ENCODE data around the gene USP10. TPM values are rescaled to one million over a fixed set of nuclear protein-coding genes. Genes with fewer than 3 reads are reported as not detected.
A peak's percentile ranks its signal among the peaks of the same experiment; 100 is the strongest.
"Not testable (repeated sequence)": the region's sequence is repeated elsewhere in the genome, so short reads cannot be mapped to it uniquely, and the experiment has no call there.

Gene USP10
- polyA plus RNA-seq, 3 donors: 38.7 to 115 (median 90.9) TPM

GRCh38 chr16:84692451-84693214 is 7.2 kb upstream of the USP10 start:
- H3K27me3 ChIP-seq (ENCODE audit: control insufficient read depth in 2 of 2, insufficient read depth in 2 of 2, low read length in 2 of 2): no peaks in the 10 kb centered on the region
- peaks cover 2 to 4% (median 2%) of the 10 kb centered on the region in 3 donors for H3K27me3 Mint-ChIP-seq (ENCODE audit: low read depth in 3 of 3)

DNA sequence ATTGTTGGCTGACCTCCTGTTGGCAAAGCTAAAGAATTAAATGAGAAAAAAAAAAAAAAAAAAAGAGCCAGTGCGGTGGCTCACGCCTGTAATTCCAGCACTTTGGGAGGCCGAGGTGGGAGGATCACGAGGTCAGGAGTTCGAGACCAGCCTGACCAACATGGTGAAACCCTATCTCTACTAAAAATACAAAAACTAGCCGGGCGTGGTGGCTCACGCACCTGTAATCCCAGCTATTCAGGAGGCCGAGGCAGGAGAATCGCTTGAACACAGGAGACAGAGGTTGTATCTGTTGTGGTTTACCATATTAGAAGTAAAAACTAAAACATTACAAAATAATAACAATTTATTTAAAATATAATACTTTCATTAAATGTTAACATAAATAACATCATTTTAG is 5.9 kb upstream of the USP10 start:
- intact Hi-C loops (cut with micrococcal nuclease); H3K9ac ChIP-seq (ENCODE audit: insufficient read depth, low read length, poor library complexity, severe bottlenecking); H2AFZ ChIP-seq (ENCODE audit: insufficient read depth, low read depth, low read length, poor library complexity, severe bottlenecking); DNase-seq; H3K27me3 Mint-ChIP-seq (ENCODE audit: low read depth in 3 of 3); H3K27me3 ChIP-seq (ENCODE audit: control insufficient read depth in 2 of 2, insufficient read depth in 2 of 2, low read length in 2 of 2); H3K36me3 ChIP-seq (replicated peaks in 1 of 2; ENCODE audit: control insufficient read depth in 1 of 2, insufficient read depth in 2 of 2, low read length in 2 of 2); H3K27ac ChIP-seq (ENCODE audit: low read depth in 1 of 2, low read length in 2 of 2); H3K4me3 Mint-ChIP-seq; H3K9me3 ChIP-seq (replicated peaks in 1 of 2; ENCODE audit: control insufficient read depth in 1 of 2, insufficient read depth in 1 of 2, low read length in 2 of 2); H3K79me2 ChIP-seq (ENCODE audit: insufficient read depth, low read length); H3K36me3 Mint-ChIP-seq; H3K4me2 ChIP-seq (replicated peaks; ENCODE audit: extremely low read depth, low read length, poor library complexity, severe bottlenecking); H3K4me3 ChIP-seq (replicated peaks in 1 of 3; ENCODE audit: low read depth in 2 of 3, low read length in 3 of 3); H4K20me1 ChIP-seq (ENCODE audit: insufficient read depth, low read length): not testable (repeated sequence)
- H3K4me1 ChIP-seq (ENCODE audit: control insufficient read depth in 1 of 2, insufficient read depth in 2 of 2, low read length in 2 of 2): peaks cover 15 to 21% of the 10 kb centered on the region in 2 donors
- peak overlapping the region in 2 of 7 donors; percentile 68 to 82 for H3K27ac Mint-ChIP-seq
- 94% methylated on average over 3 of the region's 10 CpGs for WGBS (ENCODE audit: insufficient coverage)
- peaks cover 2 to 11% (median 4%) of the 10 kb centered on the region in 7 donors for H3K9me3 Mint-ChIP-seq
- H3K4me1 Mint-ChIP-seq: peaks cover 20% of the 10 kb centered on the region

More at GRCh38 chr16:84692451-84693214, 7.2 kb upstream of the USP10 start:
- Histone ChIP-seq H3K36me3 (replicated peaks in 1 of 2; ENCODE audit: control insufficient read depth in 1 of 2, insufficient read depth in 2 of 2, low read length in 2 of 2) (no peaks in the 10 kb centered on the region), H3K4me2 (replicated peaks; ENCODE audit: extremely low read depth, low read length, poor library complexity, severe bottlenecking) (peak overlapping the region; percentile 66), H3K27ac (ENCODE audit: low read depth in 1 of 2, low read length in 2 of 2) (peak overlapping the region; percentile 76 to 77), H4K20me1 (ENCODE audit: insufficient read depth, low read length) (no peaks in the 10 kb centered on the region), H3K9me3 (replicated peaks in 1 of 2; ENCODE audit: control insufficient read depth in 1 of 2, insufficient read depth in 1 of 2, low read length in 2 of 2) (no peaks in the 10 kb centered on the region), H3K4me3 (replicated peaks in 1 of 3; ENCODE audit: low read depth in 2 of 3, low read length in 3 of 3) (peak overlapping the region in 1 of 3 experiments; percentile 58), H3K4me1 (ENCODE audit: control insufficient read depth in 1 of 2, insufficient read depth in 2 of 2, low read length in 2 of 2) (peaks cover 22 to 28% of the 10 kb centered on the region in 2 donors), H3K9ac (ENCODE audit: insufficient read depth, low read length, poor library complexity, severe bottlenecking) (peak overlapping the region; percentile 45), H3K79me2 (ENCODE audit: insufficient read depth, low read length) (no peaks in the 10 kb centered on the region), H2AFZ (ENCODE audit: insufficient read depth, low read depth, low read length, poor library complexity, severe bottlenecking) (peak overlapping the region; percentile 70)
- peak overlapping the region; percentile 82 to 96 (median 95) for H3K27ac Mint-ChIP-seq
- H3K36me3 Mint-ChIP-seq: peaks cover 0 to 3% of the 10 kb centered on the region in 2 donors
- H3K9me3 Mint-ChIP-seq: peaks cover 2 to 14% (median 5%) of the 10 kb centered on the region in 7 donors
- peak overlapping the region; percentile 65 to 87 for H3K4me3 Mint-ChIP-seq
- 24% methylated on average over 3 of the region's 6 CpGs for WGBS (ENCODE audit: insufficient coverage)
- TF ChIP-seq, protein P1, sequence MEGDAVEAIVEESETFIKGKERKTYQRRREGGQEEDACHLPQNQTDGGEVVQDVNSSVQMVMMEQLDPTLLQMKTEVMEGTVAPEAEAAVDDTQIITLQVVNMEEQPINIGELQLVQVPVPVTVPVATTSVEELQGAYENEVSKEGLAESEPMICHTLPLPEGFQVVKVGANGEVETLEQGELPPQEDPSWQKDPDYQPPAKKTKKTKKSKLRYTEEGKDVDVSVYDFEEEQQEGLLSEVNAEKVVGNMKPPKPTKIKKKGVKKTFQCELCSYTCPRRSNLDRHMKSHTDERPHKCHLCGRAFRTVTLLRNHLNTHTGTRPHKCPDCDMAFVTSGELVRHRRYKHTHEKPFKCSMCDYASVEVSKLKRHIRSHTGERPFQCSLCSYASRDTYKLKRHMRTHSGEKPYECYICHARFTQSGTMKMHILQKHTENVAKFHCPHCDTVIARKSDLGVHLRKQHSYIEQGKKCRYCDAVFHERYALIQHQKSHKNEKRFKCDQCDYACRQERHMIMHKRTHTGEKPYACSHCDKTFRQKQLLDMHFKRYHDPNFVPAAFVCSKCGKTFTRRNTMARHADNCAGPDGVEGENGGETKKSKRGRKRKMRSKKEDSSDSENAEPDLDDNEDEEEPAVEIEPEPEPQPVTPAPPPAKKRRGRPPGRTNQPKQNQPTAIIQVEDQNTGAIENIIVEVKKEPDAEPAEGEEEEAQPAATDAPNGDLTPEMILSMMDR (IDR thresholded peaks at IDR 0.05): no peak
- peak; percentile 63 to 92 (median 88) for DNase-seq
- intact Hi-C loops (cut with micrococcal nuclease): no loop called here
- peaks cover 31% of the 10 kb centered on the region for H3K4me1 Mint-ChIP-seq
